ENCODE measurements around the gene ATP1B4. TPM values are rescaled to one million over a fixed set of nuclear protein-coding genes. Genes with fewer than 3 reads are reported as not detected.
"Not testable (repeated sequence)": the region's sequence is repeated elsewhere in the genome, so short reads cannot be mapped to it uniquely, and the experiment has no call there.

The ATP1B4 gene
- 100 to 1,000 TPM in 11 of 12 donors, not detected in 1; 108 to 436 (median 313) TPM for polyA plus RNA-seq (ENCODE audit: insufficient read length in 12 of 12)
- long read RNA-seq, donor 1: 0 reads
- long read RNA-seq, donor 2, full-length matches to known transcripts: 68 of 99 reads
- long read RNA-seq, donor 2, partial matches to known transcripts: 25 of 99 reads
- long read RNA-seq, donor 2, other reads (novel, unspliced or antisense): 6 of 99 reads
- long read RNA-seq, donor 3, transcript ATP1B4-201 (8 exons, 3,868 nt): major isoform, 14 of 33 reads
- long read RNA-seq, donor 3, transcript ATP1B4-202 (8 exons, 3,856 nt): minor isoform, 12 of 33 reads
- long read RNA-seq, donor 3, partial matches to known transcripts: 7 of 33 reads
- long read RNA-seq, donor 3, other reads (novel, unspliced or antisense): 0 of 33 reads
- long read RNA-seq, donor 4, transcript ATP1B4-202 (8 exons, 3,856 nt): major isoform, 9 of 114 reads
- long read RNA-seq, donor 4, transcript ATP1B4-201 (8 exons, 3,868 nt): minor isoform, 7 of 114 reads
- long read RNA-seq, donor 4, partial matches to known transcripts: 98 of 114 reads
- long read RNA-seq, donor 4, other reads (novel, unspliced or antisense): 0 of 114 reads
- long read RNA-seq, donor 5, full-length matches to known transcripts: 65 of 117 reads
- long read RNA-seq, donor 5, partial matches to known transcripts: 47 of 117 reads
- long read RNA-seq, donor 5, other reads (novel, unspliced or antisense): 5 of 117 reads
- long read RNA-seq, donor 6, full-length matches to known transcripts: 25 of 25 reads
- long read RNA-seq, donor 6, partial matches to known transcripts: 0 of 25 reads
- long read RNA-seq, donor 6, other reads (novel, unspliced or antisense): 0 of 25 reads
- long read RNA-seq, donor 7, transcript ATP1B4-201 (8 exons, 3,868 nt): minor isoform, 7 of 122 reads
- long read RNA-seq, donor 7, transcript ATP1B4-202 (8 exons, 3,856 nt): major isoform, 11 of 122 reads
- long read RNA-seq, donor 7, partial matches to known transcripts: 104 of 122 reads
- long read RNA-seq, donor 7, other reads (novel, unspliced or antisense): 0 of 122 reads
- long read RNA-seq, donor 8, transcript ATP1B4-202 (8 exons, 3,856 nt): minor isoform, 20 of 78 reads
- long read RNA-seq, donor 8, transcript ATP1B4-201 (8 exons, 3,868 nt): major isoform, 28 of 78 reads
- long read RNA-seq, donor 8, partial matches to known transcripts: 23 of 78 reads
- long read RNA-seq, donor 8, other reads (novel, unspliced or antisense): 7 of 78 reads
- long read RNA-seq, donor 9, transcript ATP1B4-202 (8 exons, 3,856 nt): major isoform, 8 of 29 reads
- long read RNA-seq, donor 9, transcript ATP1B4-201 (8 exons, 3,868 nt): minor isoform, 7 of 29 reads
- long read RNA-seq, donor 9, partial matches to known transcripts: 14 of 29 reads
- long read RNA-seq, donor 9, other reads (novel, unspliced or antisense): 0 of 29 reads
- long read RNA-seq, donor 10, full-length matches to known transcripts: 58 of 68 reads
- long read RNA-seq, donor 10, partial matches to known transcripts: 10 of 68 reads
- long read RNA-seq, donor 10, other reads (novel, unspliced or antisense): 0 of 68 reads
- long read RNA-seq, donor 11, transcript ATP1B4-201 (8 exons, 3,868 nt): major isoform, 16 of 308 reads
- long read RNA-seq, donor 11, transcript ATP1B4-202 (8 exons, 3,856 nt): minor isoform, 11 of 308 reads
- long read RNA-seq, donor 11, partial matches to known transcripts: 281 of 308 reads
- long read RNA-seq, donor 11, other reads (novel, unspliced or antisense): 0 of 308 reads

DNA sequence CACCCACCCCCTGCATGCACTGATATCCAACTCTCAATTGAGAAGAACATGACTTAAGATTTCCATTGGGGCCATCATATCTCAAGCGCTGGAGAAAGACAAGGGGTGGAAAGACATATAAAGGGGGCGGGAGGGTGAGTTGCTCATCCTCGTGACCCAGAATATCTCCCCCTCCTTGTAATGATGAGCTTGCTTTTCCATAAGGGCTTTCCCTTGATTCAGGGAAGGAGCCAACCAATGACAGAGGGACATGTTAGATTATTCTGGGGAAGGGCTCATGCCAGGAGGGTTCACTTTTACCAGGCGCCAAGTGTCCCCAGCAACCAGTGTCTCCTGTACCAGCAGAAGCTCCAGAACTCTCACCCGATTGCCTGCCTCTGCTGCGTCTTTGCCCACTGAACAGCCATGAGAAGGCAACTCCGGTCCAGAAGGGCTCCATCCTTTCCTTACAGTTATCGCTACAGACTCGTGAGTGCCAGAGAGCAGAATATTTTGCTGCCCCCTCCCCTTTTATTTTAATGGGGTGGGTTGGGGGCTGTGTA lies at the start of gene ATP1B4:
Gene ATP1B4 (plus strand): TSS at position 326 of the 542 bp plus-strand sequence. CDS start 80 bp downstream, at position 406.
- no peak for DNase-seq

DNA sequence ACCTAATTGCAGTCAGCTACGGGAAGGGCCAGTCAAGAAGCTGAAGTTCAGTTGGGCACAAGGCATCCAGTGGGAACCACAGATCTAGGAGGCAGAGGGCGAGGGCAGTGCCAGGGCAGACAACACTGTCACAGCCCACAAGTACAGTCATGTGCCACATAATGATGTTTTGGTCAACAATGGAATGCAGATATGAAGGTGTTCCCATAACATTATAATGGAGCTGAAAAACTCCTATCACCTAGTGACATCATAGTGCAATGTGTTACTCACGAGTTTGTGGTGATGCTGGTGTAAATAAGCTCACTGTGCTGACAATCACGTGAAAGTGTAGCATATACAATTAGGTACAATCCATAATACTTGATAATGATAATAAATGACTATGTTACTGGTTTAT lies 46.1 kb upstream of the ATP1B4 start:
- DNase-seq: no peak

GRCh38 chrX:120316587-120317283 lies 45.2 kb upstream of the ATP1B4 start:
- DNase-seq: no peak

GRCh38 chrX:120318411-120318810 lies 43.5 kb upstream of the ATP1B4 start:
- DNase-seq: no peak

DNA sequence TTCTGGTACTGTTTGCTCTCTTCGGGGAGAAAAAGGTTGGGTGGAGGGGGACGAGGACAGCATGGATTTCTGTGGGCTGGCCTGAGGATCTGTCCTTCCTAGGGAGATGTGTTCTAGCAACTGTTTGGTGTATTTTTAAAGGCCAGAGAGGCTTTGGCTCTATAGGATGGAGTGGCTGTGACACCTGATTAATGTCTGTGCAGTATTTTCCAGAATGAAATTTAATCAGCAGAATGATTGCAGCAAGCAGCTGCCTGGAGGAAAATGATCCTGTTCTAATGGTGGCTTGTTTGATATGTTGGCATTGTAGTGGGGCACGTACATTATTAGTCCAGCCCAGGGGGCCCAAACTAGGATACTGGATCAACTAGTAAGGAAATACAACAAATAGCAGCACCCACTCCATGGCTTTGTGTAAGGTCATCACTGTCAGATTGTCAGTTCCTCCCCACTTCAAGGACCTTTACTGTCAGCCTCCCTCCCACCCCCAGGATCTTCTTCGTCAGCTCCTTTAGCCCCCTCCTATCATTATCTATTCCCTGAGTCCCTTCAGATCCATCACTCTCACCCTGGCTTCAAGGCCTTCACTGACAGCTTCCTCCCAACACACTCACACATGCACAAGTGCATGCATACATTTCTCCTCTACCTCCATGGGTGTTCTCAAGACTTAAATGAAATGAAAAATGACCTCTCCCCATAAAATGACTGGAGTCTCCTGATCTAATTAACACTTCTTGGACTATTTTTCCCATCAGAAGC lies 40.2 kb upstream of the ATP1B4 start:
- DNase-seq: no peak

GRCh38 chrX:120331116-120331515 lies 30.8 kb upstream of the ATP1B4 start:
- DNase-seq: no peak

GRCh38 chrX:120332394-120332793 lies 29.5 kb upstream of the ATP1B4 start:
- no peak for DNase-seq

DNA sequence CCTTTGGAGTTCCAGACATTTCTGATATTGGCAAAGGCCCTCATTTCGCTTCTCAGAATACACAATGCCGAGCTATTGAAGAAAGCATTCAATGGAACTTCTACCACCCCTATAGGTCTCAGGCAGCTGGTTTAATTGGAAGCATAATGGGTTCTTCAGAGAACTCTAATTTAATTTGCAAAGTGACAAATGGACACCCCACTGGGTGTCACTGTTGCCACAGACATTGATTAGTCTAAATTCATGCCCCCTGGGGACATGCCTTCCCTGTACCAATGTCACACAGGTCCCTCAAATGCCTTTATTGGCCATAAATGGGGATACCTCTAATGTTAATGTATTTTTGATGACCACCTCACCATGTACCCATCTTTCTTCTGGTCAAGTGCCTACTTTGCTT lies 27.7 kb upstream of the ATP1B4 start:
- DNase-seq: no peak

- no peak for DNase-seq
Measured at GRCh38 chrX:120334603-120335002, 27.3 kb upstream of the ATP1B4 start.

DNA sequence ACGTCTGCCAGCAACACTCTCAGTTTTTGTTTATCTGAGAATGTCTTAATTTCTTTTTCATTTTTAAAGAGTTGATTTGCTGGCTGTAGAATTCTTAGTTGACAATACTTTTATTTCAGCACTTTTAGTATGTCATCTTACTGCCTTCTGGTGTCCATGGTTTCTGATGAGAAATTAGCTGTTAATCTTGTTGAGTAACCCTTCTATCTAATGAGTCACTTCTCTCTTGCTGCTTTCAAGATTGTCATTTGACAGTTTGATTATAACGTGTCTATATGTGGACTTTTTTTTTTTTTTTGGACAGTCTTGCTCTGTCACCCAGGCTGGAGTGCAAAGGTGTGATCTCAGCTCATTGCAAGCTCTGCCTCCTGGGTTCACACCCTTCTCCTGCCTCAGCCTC lies 26.6 kb upstream of the ATP1B4 start:
- DNase-seq: no peak

GRCh38 chrX:120336899-120337298 lies 25.0 kb upstream of the ATP1B4 start:
- DNase-seq: no peak

DNA sequence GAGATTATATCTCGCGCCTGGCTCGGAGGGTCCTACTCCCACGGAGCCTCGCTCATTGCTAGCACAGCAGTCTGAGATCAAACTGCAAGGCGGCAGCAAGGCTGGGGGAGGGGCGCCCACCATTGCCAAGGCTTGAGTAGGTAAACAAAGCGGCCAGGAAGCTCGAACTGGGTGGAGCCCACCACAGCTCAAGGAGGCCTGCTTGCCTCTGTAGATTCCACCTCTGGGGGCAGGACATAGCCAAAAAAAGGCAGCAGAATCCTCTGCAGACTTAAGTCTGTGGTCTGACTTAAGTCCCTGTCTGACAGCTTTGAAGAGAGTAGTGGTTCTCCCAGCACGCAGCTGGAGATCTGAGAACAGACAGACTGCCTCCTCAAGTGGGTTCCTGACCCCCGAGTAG lies 17.3 kb upstream of the ATP1B4 start:
- DNase-seq: not testable (repeated sequence)

DNA sequence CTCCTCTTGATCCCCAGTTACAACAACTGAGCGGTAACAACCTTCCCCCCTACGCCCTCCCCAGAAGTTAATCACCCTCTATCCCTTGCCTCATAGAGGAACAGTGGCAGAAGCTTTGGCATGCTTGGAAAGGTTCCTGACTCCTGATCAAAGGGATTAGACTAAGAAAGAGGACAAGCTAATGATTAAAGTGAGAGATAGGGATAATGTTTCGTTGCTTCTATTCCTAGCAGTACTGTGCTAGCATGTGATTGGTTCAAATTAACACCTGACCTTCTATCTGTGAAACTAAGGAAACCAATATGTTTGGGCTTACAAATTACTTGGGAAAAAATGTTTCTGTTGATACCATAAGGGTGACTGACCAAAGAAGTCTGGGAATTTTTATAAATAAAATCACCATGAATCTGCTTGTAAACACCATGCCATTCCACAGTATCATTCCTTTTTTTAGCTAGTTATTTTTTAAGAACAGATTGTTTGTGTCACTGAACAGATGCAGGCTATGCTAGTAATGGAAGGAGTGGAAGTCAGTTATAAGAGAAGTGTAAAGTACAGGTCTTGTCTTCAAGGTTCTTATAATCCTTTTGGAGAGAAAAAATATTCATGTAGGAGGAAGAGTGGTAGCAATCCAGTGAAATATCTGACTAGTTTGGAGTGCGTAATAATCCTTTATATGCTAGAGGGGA lies 11.3 kb upstream of the ATP1B4 start:
- DNase-seq: no peak

- no peak for DNase-seq
Measured at GRCh38 chrX:120356084-120356483, 5.8 kb upstream of the ATP1B4 start.

DNA sequence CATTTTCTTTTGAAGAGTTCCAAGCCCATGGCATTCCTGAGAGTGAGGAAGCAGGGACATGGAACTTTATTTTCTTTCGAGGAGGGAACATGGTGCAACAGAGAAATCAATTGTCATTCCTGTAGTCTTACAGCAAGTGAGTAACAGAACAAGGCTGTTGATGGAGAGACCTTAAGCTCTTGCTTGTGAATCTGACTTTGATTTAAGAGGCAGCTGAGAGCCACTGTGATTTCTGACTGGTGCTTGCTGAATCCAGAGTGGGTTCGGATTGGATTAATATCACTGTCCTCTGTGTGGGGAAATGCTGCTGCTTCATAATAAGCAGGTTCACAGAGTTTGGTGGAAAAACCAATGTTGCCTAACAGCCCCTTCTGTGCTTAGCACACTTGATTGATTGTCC lies 4.7 kb upstream of the ATP1B4 start:
- DNase-seq: no peak

DNA sequence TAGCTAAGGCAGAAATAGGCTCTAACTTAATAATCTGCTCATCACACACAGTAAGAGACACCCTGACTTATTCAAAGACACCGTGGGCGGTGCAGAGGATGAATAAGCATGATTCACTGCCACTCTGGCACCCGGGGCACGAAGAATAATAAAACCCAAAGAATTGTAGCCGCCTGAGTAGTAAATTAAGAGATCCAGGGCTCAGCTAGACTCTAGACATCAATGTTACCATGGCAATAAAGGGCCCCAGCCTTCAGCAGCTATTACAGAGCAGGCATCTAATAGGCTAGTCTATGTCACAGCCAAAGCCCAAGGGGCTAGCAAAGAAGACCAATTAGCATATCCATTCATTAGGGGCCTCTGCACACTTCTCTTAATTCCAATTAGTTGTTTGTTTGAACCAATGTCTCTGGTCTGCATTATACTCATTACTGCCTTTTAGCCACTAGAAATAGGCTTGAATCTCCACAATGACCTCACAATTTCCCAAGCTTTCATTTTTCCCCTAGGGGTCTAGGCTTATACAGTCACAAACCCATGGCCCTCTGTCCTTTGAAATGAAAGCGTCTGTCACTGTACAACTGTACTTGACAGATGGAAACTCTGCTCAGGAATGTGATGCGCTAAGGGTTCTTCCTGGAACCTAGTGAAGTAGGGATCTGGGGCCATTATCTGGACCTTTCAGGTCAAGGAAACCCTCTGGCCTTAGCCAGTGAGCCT lies 3.0 kb upstream of the ATP1B4 start:
- DNase-seq: no peak

DNA sequence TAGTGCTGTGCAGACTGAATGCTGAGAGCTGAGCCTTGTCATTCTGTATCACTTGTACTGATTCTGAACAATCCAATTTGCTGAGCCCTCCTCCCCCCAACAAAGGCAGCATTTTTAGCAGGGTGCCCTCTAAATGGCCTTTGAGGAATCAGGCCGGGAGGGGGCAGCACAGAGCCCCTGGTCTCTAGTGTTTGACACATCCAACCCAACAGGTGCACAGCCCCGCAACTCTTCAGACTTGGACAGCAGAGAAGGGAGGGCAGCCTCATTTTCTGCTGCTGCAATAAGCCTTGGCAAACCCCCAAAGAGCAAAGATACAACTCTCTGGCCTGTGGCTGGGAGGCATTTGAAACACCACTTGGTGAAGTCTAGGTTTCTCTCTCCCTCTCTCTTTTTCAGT lies 3.4 kb downstream of the ATP1B4 start:
- peak; percentile 28 for DNase-seq

- DNase-seq: no peak
Measured at GRCh38 chrX:120365968-120366367, 4.1 kb downstream of the ATP1B4 start.

All from muscle of arm (tissue), 14 donors.